OCI-LY7 (cell line): Measurements from ENCODE around the gene CYTH3.

Experiments
- CTCF ChIP-seq: fragments of 200-600 bp; sonication (generic); conservative IDR thresholded peaks from 2 replicates; pipeline ENCODE4 v1.5.1; 2014; ENCODE audit warnings: mild to moderate bottlenecking, antibody characterized with exemption, low read length, moderate library complexity, mixed read lengths
- EZH2phosphoT487 ChIP-seq: fragments of 200-600 bp; sonication (generic); IDR thresholded peaks from 2 replicates; pipeline ENCODE4 v1.6.1; 2018; ENCODE audit warnings: low read depth, borderline replicate concordance, mild to moderate bottlenecking, mixed run types, antibody characterized with exemption, low read length, moderate library complexity, mixed read lengths

GRCh38 chr7:6271060-6271658 lies 1.3 kb downstream of the CYTH3 start:
- peak; percentile 47; the same call in 1 of the 2 replicates for TF ChIP-seq CTCF
- TF ChIP-seq EZH2phosphoT487: 0 out of 2 replicates have a peak, but pooled peaks have one; percentile 12
